GM12872 (cell line): Measurements from ENCODE around the gene PLPPR3.

Source experiments
- TF ChIP-seq, protein P1 (sequence below): IDR thresholded peaks from 3 replicates; pipeline ENCODE4 v1.5.1; 2011; ENCODE audit warnings: low read depth, mild to moderate bottlenecking, low read length, moderate library complexity; ENCODE audit not compliant: insufficient read depth

PLPPR3 gene

DNA sequence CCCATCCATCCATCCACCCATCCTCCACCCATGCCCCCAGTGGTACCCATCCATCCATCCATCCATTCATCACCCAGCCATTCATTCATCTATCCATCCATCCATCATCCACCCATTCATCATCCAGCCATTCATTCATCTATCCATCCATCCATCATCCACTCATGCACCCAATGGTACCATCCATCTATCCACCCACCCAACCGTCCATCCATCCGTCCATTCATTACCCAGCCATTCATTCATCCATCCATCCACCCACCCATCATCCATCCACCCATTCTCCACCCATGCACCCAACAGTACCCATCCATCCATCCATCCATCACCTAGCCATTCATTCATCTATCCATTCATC lies 5.3 kb downstream of the PLPPR3 start:
- TF ChIP-seq, protein P1, sequence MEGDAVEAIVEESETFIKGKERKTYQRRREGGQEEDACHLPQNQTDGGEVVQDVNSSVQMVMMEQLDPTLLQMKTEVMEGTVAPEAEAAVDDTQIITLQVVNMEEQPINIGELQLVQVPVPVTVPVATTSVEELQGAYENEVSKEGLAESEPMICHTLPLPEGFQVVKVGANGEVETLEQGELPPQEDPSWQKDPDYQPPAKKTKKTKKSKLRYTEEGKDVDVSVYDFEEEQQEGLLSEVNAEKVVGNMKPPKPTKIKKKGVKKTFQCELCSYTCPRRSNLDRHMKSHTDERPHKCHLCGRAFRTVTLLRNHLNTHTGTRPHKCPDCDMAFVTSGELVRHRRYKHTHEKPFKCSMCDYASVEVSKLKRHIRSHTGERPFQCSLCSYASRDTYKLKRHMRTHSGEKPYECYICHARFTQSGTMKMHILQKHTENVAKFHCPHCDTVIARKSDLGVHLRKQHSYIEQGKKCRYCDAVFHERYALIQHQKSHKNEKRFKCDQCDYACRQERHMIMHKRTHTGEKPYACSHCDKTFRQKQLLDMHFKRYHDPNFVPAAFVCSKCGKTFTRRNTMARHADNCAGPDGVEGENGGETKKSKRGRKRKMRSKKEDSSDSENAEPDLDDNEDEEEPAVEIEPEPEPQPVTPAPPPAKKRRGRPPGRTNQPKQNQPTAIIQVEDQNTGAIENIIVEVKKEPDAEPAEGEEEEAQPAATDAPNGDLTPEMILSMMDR, result no peak

DNA sequence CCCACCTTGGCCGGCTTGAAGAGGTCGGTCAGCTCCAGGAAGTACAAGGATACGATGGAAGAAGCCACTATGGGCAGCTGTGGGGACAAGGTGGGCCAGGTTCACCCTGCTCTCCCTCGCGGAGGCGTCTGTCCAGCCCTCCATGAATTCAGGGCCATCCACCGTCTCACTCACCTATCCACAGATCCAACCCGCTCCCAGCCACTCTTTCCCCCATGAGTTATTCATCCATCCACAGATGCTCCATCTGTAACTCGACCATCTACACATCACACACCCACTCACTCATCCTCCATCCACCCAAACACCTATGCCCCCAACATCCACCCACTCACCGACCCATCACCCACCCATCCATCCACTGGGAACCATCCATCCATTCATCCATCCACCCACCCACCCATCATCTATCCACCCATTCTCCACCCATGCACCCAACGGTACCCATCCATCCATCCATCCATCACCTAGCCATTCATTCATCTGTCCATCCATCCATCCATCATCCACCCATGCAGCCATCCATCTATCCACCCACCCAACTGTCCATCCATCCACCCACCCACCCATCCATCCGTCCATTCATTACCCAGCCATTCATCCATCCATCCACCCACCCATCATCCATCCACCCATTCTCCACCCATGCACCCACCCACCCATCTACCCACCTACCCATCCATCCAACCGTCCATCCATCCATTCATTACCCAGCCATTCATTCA lies 5.8 kb downstream of the PLPPR3 start:
- TF ChIP-seq, protein P1, result no peak

DNA sequence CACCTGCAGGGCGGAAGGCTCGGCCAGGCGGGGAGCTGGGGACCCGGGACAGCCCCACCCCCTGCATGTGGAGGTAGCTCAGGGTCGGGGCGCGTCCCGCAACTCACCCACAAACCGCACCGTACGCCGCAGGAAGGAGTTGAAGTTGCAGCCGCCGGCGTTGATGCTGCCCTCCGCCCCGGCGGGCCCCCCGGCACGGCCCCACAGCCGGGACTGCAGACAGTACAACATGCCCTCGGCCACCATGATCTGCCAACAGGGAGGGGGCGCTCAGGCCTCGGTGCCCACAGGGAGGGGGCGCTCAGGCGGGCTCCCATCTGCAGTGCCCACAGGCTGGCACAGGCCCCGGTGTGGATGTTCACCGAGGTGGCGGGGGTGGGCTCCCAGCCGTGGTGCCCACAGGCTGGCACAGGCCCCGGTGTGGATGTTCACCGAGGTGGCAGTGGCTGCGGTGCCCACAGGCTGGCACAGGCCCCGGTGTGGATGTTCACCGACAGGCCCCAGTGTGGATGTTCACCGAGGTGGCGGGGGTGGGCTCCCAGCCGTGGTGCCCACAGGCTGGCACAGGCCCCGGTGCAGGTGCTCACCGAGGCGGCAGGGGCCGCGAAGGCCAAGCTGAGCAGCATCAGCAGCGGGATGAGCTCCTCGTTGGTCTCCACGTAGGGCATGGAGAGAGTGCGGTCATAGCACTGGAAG lies 6.5 kb downstream of the PLPPR3 start:
- TF ChIP-seq, protein P1, result no peak

DNA sequence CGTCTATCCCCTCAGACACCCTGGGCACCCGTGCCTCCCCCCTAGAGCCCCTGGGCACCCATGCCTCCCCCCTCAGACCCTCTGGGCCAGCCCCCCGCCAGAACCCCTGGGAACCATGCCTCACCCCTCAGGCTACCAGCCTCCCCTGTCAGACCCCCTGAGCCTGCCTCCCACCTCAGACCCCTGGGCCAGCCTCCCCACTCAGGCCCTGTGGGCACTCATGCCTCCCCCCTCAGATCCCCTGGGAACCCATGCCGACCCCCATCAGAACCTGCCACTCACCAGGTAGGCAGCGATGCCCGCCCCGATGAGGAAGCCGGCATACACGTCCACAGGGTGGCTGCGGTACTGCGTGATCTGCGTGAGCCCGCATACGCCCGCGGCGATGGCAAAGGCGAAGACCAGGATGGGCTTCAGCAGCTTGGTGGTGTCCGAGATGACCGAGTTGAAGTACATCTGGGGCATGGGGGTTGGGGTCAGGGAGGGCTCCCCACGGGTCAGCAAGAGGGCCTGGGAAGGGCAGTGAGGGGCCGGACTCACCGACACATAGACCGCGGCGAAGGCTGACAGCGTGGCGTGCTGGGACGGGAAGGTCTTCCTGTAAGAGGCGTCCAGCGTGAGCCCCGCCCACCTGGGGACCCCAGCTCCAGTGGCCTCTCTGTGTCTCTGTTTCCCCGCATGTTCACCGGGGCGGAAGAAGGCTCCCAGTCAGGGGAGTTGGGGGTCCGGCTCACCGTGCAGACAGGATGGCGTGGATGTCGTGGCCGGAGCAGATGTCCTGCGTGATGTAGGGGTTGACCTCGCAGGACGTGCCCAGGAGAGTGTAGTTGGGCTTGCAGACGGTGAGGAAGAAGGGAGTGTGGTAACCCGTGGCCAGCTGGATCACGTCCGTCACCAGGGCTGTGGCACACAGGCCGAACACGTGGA lies 7.3 kb downstream of the PLPPR3 start:
- TF ChIP-seq, protein P1, result no peak

DNA sequence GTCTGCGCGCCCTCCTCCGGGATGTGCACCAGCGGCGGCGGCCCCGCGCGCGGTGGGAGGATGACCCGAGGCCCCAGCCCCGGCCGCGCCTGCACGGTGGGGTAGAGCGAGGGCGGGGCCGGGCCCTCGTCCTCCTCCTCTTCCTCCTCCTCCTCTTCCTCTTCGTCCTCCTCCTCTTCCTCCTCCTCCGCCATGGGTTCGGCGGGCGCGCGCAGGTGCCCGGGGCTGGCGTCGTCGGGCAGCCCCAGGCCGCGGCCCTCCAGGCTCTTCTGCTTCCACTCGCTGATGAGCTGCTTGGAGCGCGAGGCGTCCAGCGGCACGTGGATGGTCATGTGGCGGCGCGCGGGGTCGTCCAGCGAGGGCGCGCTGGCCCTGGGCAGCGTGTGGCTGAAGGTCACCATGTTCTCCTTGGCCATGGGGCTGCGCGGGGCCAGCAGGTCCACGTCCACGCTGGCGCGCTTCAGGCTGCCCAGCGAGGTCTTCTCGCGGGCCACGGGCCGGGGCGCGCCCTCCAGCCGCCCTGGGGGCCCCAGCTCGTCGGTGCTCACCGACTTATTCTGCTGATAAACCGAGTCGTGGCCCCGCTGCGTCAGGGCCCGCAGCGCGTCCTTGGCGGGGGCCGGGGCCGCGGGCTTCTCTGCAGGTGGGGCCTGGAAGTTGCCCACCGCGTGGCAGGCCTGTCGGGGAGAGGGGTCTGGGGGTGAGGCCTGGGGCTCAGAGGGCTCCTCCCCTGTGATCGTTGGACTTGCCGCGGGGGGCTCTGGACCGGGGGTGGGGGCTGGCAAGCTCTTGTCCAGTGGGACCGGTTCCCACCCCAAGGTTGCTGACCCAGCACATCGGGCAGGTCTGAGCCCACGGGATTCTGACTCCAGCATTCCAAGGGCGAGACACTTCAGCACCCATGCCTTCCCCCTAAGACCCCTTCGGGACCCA lies 8.3 kb downstream of the PLPPR3 start:
- TF ChIP-seq, protein P1, result no peak

DNA sequence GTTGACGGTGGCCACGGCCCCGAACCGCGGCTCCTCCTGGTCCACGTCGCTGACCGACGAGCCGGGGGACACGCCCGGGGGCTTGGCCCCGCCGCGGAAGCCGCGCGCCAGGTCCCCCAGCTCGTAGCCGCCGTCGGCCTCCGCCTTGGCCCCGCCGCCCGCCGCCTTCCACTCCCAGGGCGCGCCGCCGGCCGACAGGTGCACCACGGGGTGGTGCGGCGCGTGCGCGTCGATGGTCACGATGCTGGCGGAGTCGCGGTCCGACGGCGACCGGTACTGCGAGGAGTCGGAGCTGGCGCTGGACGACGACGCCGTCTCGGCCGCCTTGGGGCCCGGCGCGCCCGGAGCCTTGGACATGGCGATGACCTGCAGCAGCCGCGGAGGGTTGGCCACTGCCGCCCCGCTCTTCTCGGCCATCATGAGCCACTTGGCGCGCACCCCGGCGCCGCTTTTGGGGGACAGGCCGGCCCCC lies 9.0 kb downstream of the PLPPR3 start:
- TF ChIP-seq, protein P1, result no peak
